Subcutaneous adipose tissue (tissue), 4 donors: ENCODE data around the gene ADAMTSL5. TPM values are rescaled to one million over a fixed set of nuclear protein-coding genes. Genes with fewer than 3 reads are reported as not detected.

Experiments
- CTCF ChIP-seq: fragments of 450-650 bp; IDR thresholded peaks from one replicate; pipeline ENCODE4 v1.5.1; 2016; ENCODE audit warnings: low read depth, mild to moderate bottlenecking, control low read depth, antibody characterized with exemption, moderate library complexity
- total RNA-seq, 4 donors: library from RNA; depleted of rRNA; stranded (reverse); fragments of >200 nt; gene quantifications; one replicate each; pipeline ENCODE4 v1.1.0, GENCODE V29; 2016

ADAMTSL5 gene
- total RNA-seq, 4 donors from 2014 or later, result 0.51 to 1.3 TPM; not detected in 2

GRCh38 chr19:1521636-1522035 lies 8.8 kb upstream of the ADAMTSL5 start:
- TF ChIP-seq CTCF, result no peak

GRCh38 chr19:1520203-1520780 lies 7.5 kb upstream of the ADAMTSL5 start:
- TF ChIP-seq CTCF, result no peak

GRCh38 chr19:1518471-1518870 lies 5.7 kb upstream of the ADAMTSL5 start:
- TF ChIP-seq CTCF, result no peak

GRCh38 chr19:1516395-1516753 lies 3.6 kb upstream of the ADAMTSL5 start:
- no peak for TF ChIP-seq CTCF

- no peak for TF ChIP-seq CTCF
These were observed 2.3 kb upstream of the ADAMTSL5 start for GRCh38 chr19:1514986-1515721.

- TF ChIP-seq CTCF, result no peak
These were observed 1.5 kb upstream of the ADAMTSL5 start for GRCh38 chr19:1514295-1514661.

- no peak for TF ChIP-seq CTCF
These were observed 878 bp upstream of the ADAMTSL5 start for GRCh38 chr19:1513499-1514294.
